Hematopoietic multipotent progenitor cell (in vitro differentiated cells): ENCODE data around the gene FRMD4A. TPM values are rescaled to one million over a fixed set of nuclear protein-coding genes. Genes with fewer than 3 reads are reported as not detected.
"Not testable (repeated sequence)": the region's sequence is repeated elsewhere in the genome, so short reads cannot be mapped to it uniquely, and the experiment has no call there.

Source experiments
- DNase-seq, 3 donors: peaks; one replicate each; pipeline ENCODE4 v3.0.0-alpha.2; 2011 to 2015; ENCODE audit warnings: low read depth in 2 of 3, low spot score in 2 of 3
- total RNA-seq: library from RNA; depleted of rRNA; stranded (reverse); fragments of >200 nt; gene quantifications from one replicate; pipeline ENCODE4 v1.2.3, GENCODE V29; 2012

Gene FRMD4A
- total RNA-seq, 1 donor = 0.54 TPM

GRCh38 chr10:13868528-13869294 is 462.0 kb downstream of the FRMD4A start:
- DNase-seq = no peak

GRCh38 chr10:13867822-13868221 is 462.9 kb downstream of the FRMD4A start:
- no peak for DNase-seq

GRCh38 chr10:13865758-13866491 is 464.8 kb downstream of the FRMD4A start:
- no peak for DNase-seq

GRCh38 chr10:13865220-13865619 is 465.5 kb downstream of the FRMD4A start:
- DNase-seq = not testable (repeated sequence)

GRCh38 chr10:13862546-13863233 is 468.0 kb downstream of the FRMD4A start:
- DNase-seq = no peak

- no peak for DNase-seq
These were observed 469.8 kb downstream of the FRMD4A start for GRCh38 chr10:13860886-13861285.

DNA sequence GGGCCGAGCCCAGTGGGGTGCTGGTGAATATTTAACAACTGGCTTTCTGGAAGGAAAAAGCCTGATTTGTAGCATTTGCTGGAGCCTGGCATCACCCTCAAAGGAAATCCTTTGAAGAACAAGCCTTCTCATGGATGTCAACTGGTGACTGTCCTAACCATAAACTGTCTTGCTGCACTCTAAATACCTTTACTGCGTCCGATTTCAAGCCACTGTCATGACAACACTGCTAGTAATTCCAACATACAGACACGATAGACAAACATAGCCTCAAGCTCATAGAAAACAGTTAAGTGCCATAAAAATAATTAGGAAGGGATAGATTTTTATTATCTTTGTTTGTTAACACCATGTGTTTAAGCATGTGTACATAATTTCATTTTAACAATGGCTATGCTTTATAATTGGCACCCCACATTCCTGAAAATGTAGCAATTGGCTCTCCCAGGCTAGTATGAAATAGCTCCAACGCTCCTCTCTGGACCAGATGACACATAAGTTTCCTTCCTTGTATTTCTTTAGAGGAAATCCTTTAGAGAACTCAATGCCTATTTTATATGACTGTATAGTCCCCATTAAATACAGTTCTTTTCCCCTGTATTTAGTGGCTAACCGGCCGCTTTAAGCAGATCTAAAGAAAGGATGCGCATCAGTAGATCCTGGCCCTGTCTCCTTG is 470.6 kb downstream of the FRMD4A start:
- no peak for DNase-seq

DNA sequence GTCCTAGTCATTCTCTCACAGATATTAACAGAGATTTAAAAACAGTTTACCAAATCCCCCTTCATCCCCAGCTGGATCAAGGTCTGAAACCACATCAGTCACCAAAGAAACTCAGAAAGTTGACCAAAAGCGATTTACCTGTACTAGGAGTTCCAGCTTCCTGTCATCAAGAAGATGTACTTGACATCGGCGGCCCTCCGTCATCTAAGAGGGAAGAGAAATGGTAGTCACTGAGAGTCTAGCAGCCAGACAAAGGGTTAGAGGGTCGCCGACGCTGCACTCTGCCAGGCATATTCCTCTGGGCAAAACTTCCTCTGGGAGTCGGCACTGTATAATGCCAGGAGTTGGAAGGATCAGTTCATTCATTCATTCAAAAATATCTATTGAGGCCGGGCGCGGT is 472.0 kb downstream of the FRMD4A start:
- no peak for DNase-seq

GRCh38 chr10:13857451-13857850 is 473.3 kb downstream of the FRMD4A start:
- no peak for DNase-seq

- DNase-seq = no peak
These were observed 476.9 kb downstream of the FRMD4A start for GRCh38 chr10:13853854-13854253.

DNA sequence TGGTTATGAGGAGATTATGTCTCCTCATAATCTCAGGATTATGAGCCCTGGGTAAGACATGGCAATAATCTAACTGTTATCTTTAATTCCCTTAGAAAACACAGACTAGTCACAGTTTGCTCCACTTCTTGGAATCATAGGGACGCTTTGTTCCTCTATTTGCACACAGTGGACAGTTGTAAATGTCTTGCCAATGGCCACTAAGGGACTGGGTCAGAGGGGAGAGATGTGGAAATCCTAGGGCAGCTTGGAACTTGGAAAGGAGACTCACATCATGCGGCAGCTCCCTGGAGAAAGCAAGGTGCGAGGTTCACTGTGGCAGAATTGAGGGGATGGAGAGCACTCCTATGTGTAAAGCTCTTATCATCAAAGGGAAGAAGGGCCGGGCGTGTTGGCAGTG is 477.9 kb downstream of the FRMD4A start:
- DNase-seq = no peak

DNA sequence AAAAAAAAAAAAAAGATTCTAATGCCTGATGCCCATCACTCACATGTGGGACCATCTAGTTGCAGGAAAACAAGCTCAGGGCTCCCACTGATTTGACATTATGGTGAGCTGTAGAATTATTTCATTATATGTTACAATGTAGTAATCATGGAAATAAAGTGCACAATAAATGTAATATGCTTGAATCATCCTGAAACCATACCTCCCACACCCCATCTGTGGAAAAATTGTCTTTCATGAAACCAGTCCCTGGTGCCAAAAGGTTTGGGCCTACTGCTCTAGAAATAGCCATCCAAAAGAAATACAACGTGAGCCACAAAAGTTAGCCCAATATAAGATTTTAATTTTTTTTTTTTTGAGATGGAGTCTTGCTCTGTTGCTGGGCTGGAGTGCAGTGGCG is 478.8 kb downstream of the FRMD4A start:
- no peak for DNase-seq

GRCh38 chr10:13848520-13849445 is 481.9 kb downstream of the FRMD4A start:
- no peak for DNase-seq

DNA sequence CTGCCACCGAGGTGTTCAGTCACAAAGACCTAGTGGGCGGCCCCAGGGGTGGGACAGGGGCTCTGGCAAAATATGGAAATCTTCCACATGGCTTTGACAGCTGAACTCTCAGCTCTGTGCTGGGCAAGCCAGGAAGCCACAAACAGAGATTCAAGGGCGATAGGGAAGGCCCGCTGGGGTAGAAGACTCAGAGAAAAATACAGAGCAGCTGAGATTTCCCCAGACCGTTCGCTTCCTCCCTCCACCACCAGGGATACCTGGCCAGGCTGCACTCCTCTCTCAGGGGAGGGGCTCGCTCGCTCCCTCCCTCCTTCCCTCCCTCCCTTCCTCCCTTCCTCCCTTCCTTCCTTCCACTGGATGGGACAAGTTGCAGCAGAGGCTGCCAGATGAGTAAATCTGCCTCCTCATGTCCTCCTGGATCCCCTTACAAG is 483.5 kb downstream of the FRMD4A start:
- peak in 2 of 3 donors; percentile 3 to 21 for DNase-seq

DNA sequence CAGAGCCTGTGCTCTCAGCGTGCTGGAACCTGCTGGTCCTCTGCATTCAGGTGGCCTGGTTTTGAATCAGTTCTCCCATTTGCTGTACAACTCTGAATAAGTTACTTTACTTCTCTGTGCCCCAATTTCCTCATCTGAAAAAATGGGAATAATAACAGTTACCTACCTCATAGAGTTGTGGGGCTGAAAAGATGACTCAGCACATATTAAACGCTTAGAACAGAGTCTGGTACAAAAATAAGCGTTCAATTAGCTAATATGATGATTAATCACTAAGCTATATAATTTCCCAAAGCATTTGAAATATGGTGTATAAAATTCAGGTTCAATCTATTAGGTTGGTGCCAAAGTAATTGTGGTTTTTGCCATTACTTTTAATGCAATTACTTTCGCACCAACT is 484.8 kb downstream of the FRMD4A start:
- no peak for DNase-seq

DNA sequence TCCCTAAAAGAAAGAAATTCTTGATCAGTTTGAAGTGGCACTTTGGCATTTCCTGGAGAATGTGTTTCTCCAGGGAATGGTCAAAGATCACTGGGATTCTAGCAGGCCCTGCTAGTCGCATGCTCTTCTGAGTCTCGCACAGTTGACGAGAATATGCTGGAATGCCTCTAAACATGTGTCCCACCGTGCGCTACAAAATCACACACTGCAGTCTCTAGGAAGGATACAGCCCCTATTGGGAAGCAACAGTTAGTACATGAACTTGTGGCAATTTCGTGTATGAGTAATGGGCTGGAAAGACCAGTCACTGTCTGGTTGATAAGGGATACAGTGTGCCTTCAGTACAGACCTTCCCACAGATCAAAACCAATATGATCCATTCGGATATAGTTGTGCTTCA is 486.1 kb downstream of the FRMD4A start:
- no peak for DNase-seq

DNA sequence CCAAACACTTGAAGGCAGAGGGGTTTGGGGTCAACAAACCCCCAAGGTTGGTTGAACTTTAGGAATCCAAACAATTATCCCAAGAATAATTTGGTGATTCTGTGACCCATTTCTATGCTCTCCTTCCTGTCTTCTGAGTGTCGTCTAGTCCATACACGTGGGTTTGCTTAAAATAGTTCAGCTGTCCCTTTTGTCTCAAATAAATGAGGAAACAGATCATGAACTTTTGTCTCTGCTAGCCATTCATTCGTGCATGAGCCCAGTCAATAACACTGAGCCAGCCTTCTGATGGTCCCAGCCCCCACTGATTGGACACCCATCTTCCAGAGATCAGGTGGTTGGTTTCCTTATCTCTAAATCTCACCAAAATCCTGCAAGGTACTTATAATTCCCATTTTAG is 488.6 kb downstream of the FRMD4A start:
- DNase-seq = no peak

DNA sequence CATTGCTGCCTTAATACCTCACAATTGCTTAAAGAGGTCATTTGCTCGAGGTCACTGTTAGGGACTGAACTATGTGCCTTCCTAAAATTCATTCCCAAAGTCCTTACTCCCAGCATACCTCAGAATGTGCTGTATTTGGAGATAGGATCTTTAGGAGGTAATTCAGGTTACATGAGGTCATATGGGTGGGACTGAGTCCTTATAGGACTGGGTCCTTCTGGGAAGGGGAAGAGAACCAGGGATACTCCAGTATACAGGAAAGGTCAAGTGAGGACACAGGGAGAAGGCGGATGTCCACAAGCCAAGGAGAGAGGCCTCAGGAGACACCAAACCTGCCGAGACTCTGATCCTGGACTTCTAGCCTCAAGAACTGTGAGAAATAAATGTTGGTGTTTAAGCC is 490.7 kb downstream of the FRMD4A start:
- DNase-seq = no peak

- no peak for DNase-seq
These were observed 491.2 kb downstream of the FRMD4A start for GRCh38 chr10:13839430-13839990.

- DNase-seq = no peak
These were observed 491.7 kb downstream of the FRMD4A start for GRCh38 chr10:13839030-13839429.
